Measurements from ENCODE around the gene TPSD1. TPM values are rescaled to one million over a fixed set of nuclear protein-coding genes. Genes with fewer than 3 reads are reported as not detected.

TPSD1 gene
- total and polyA plus RNA-seq, 2 donors from 2014 or later: 7.9 TPM; not detected in 1

DNA sequence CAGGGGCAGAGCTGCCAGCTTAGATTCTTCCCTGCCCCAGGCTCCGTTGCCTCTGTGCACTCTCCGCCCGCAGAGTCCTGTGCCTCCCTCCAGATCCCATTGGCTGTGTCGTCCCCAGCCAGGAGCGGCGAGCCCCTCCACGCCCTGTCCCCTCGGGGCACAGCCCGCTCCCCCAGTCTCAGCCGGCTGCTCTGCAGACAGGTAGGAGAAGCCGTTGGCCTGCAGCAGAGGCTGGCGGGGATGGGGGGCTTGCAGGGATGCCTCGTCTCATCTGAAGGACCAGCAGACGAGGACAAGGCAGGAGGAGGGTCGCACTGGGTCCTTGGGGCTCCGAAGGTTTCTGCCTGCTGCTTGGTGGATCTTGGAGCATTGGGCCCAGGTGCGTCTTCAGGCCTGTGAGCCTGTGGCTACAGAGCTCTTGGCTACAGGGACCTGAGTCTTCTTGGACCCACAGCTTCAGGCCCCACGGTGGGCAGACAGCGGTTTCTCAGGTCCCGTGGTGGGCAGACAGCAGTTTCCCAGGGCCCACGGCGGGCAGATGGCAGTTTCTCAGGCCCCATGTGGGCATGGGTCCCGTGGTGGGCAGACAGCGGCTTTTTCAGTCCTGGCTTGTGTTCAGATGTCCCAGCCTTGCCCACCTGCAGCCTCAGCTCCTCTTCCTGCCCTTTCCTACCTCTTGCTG, 36.8 kb upstream of the TPSD1 start:
- no peak overlapping the region for H3K4me3 ChIP-seq (ENCODE audit: low read length in 3 of 3)
- H3K36me3 ChIP-seq (ENCODE audit: control insufficient read depth in 2 of 3, insufficient read depth in 3 of 3, low read length in 3 of 3): peaks cover 0 to 3% (median 0%) of the 10 kb centered on the region in 3 donors
- DNase-seq: no peak
- H3K27me3 ChIP-seq (ENCODE audit: control insufficient read depth, insufficient read depth, low read length): no peaks in the 10 kb centered on the region
- no peak overlapping the region for H3K27ac ChIP-seq (ENCODE audit: low read depth in 2 of 2, low read length in 2 of 2)
- no peak for FAIRE-seq
- no peak overlapping the region for H3K9ac ChIP-seq (ENCODE audit: low read length in 3 of 3)
- H3K4me1 ChIP-seq (ENCODE audit: control insufficient read depth in 2 of 3, insufficient read depth in 2 of 3, low read depth in 1 of 3, low read length in 3 of 3): no peaks in the 10 kb centered on the region
- intact Hi-C loops (cut with DNase I): no loop called here
- no peaks in the 10 kb centered on the region for H3K9me3 ChIP-seq (ENCODE audit: control insufficient read depth in 2 of 3, insufficient read depth in 1 of 3, low read length in 3 of 3)
- TF ChIP-seq, protein P1, sequence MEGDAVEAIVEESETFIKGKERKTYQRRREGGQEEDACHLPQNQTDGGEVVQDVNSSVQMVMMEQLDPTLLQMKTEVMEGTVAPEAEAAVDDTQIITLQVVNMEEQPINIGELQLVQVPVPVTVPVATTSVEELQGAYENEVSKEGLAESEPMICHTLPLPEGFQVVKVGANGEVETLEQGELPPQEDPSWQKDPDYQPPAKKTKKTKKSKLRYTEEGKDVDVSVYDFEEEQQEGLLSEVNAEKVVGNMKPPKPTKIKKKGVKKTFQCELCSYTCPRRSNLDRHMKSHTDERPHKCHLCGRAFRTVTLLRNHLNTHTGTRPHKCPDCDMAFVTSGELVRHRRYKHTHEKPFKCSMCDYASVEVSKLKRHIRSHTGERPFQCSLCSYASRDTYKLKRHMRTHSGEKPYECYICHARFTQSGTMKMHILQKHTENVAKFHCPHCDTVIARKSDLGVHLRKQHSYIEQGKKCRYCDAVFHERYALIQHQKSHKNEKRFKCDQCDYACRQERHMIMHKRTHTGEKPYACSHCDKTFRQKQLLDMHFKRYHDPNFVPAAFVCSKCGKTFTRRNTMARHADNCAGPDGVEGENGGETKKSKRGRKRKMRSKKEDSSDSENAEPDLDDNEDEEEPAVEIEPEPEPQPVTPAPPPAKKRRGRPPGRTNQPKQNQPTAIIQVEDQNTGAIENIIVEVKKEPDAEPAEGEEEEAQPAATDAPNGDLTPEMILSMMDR (IDR thresholded peaks at IDR 0.05; ENCODE audit: borderline replicate concordance, extremely low read depth, insufficient read depth): no peak

GRCh38 chr16:1220098-1220728, 35.7 kb upstream of the TPSD1 start:
- TF ChIP-seq, protein P1 (IDR thresholded peaks at IDR 0.05; ENCODE audit: borderline replicate concordance, extremely low read depth, insufficient read depth): no peak

DNA sequence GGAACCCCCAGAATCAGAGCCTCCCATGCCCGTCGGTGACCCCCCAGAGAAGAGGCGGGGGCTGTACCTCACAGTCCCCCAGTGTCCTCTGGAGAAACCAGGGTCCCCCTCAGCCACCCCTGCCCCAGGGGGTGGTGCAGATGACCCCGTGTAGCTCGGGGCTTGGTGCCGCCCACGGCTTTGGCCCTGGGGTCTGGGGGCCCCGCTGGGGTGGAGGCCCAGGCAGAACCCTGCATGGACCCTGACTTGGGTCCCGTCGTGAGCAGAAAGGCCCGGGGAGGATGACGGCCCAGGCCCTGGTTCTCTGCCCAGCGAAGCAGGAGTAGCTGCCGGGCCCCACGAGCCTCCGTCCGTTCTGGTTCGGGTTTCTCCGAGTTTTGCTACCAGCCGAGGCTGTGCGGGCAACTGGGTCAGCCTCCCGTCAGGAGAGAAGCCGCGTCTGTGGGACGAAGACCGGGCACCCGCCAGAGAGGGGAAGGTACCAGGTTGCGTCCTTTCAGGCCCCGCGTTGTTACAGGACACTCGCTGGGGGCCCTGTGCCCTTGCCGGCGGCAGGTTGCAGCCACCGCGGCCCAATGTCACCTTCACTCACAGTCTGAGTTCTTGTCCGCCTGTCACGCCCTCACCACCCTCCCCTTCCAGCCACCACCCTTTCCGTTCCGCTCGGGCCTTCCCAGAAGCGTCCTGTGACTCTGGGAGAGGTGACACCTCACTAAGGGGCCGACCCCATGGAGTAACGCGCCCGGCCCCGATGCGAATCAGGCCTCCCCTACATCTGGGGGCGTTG, 34.8 kb upstream of the TPSD1 start:
- FAIRE-seq (no peak), DNase-seq (no peak)
- Histone ChIP-seq H3K27ac (ENCODE audit: low read depth in 2 of 2, low read length in 2 of 2) (no peak overlapping the region), H3K36me3 (ENCODE audit: control insufficient read depth in 2 of 3, insufficient read depth in 3 of 3, low read length in 3 of 3) (peaks cover 0 to 3% (median 0%) of the 10 kb centered on the region in 3 donors), H3K9ac (ENCODE audit: low read length in 3 of 3) (no peak overlapping the region), H3K4me1 (ENCODE audit: control insufficient read depth in 2 of 3, insufficient read depth in 2 of 3, low read depth in 1 of 3, low read length in 3 of 3) (no peaks in the 10 kb centered on the region), H3K4me3 (ENCODE audit: low read length in 3 of 3) (no peak overlapping the region), H3K27me3 (ENCODE audit: control insufficient read depth, insufficient read depth, low read length) (no peaks in the 10 kb centered on the region), H3K9me3 (ENCODE audit: control insufficient read depth in 2 of 3, insufficient read depth in 1 of 3, low read length in 3 of 3) (no peaks in the 10 kb centered on the region)
- intact Hi-C loops (cut with DNase I): no loop called here
- TF ChIP-seq, protein P1 (IDR thresholded peaks at IDR 0.05; ENCODE audit: borderline replicate concordance, extremely low read depth, insufficient read depth): no peak

More at GRCh38 chr16:1220098-1220728, 35.7 kb upstream of the TPSD1 start:
- Histone ChIP-seq H3K4me3 (ENCODE audit: low read length in 3 of 3) (no peak overlapping the region), H3K27ac (ENCODE audit: low read depth in 2 of 2, low read length in 2 of 2) (no peak overlapping the region), H3K27me3 (ENCODE audit: control insufficient read depth, insufficient read depth, low read length) (no peaks in the 10 kb centered on the region), H3K9ac (ENCODE audit: low read length in 3 of 3) (no peak overlapping the region), H3K4me1 (ENCODE audit: control insufficient read depth in 2 of 3, insufficient read depth in 2 of 3, low read depth in 1 of 3, low read length in 3 of 3) (no peaks in the 10 kb centered on the region), H3K36me3 (ENCODE audit: control insufficient read depth in 2 of 3, insufficient read depth in 3 of 3, low read length in 3 of 3) (peaks cover 0 to 3% (median 0%) of the 10 kb centered on the region in 3 donors), H3K9me3 (ENCODE audit: control insufficient read depth in 2 of 3, insufficient read depth in 1 of 3, low read length in 3 of 3) (no peaks in the 10 kb centered on the region)
- intact Hi-C loops (cut with DNase I): no loop called here
- FAIRE-seq (no peak), DNase-seq (no peak)

All from kidney (tissue), 14 donors.